K562 (cell line): Measurements from ENCODE around the gene B4GALT1. TPM values are rescaled to one million over a fixed set of nuclear protein-coding genes. Genes with fewer than 3 reads are reported as not detected.

Experiments used
- CREB3L1 ChIP-seq: fragments of 450-650 bp; IDR thresholded peaks from 2 replicates; pipeline ENCODE4 v1.6.1; 2014; ENCODE audit warnings: low read depth, mild to moderate bottlenecking, moderate library complexity, borderline replicate concordance
- DIDO1 ChIP-seq: fragments of 450-650 bp; IDR thresholded peaks from 2 replicates; pipeline ENCODE4 v1.6.1; 2016; ENCODE audit warnings: low read depth, missing biosample characterization, missing genetic modification characterization
- GABPB2 ChIP-seq: fragments of 250-450 bp; sonication (Bioruptor Pico); conservative IDR thresholded peaks from 2 replicates; pipeline ENCODE4 v1.5.1; 2021; ENCODE audit warnings: mild to moderate bottlenecking
- HNRNPUL1 ChIP-seq: fragments of 200-400 bp; formaldehyde crosslinking; IDR thresholded peaks from 2 replicates; pipeline ENCODE4 v1.6.1; 2017; ENCODE audit warnings: low read length
- PHB2 ChIP-seq: fragments of 450-650 bp; IDR thresholded peaks from 2 replicates; pipeline ENCODE4 v1.6.1; 2017; ENCODE audit warnings: low read depth
- SRF ChIP-seq, 2 experiments: fragments of 250-450, 450-650 bp in 1 of 2; sonication (Bioruptor Pico) in 1 of 2; sonication (generic) in 1 of 2; formaldehyde crosslinking; IDR thresholded peaks; 2 replicates each; pipeline versions ENCODE4 v1.5.0 to v1.5.1; 2020 to 2022; ENCODE audit warnings: mild to moderate bottlenecking in 1 of 2, missing genetic modification reagents in 1 of 2
- XRCC5 ChIP-seq: fragments of 200-400 bp; formaldehyde crosslinking; IDR thresholded peaks from 2 replicates; pipeline ENCODE4 v1.6.1; 2017; ENCODE audit warnings: low read depth, mild to moderate bottlenecking, low read length
- ZNF41 ChIP-seq: fragments of 250-450 bp; sonication (Bioruptor Pico); conservative IDR thresholded peaks from 2 replicates; pipeline ENCODE4 v1.4.0; 2020; ENCODE audit warnings: mild to moderate bottlenecking
- polyA plus RNA-seq, 8 experiments: library from polyadenylated mRNA; depleted of rRNA in 4 of 8; stranded (reverse) in 5 of 8; unstranded in 3 of 8; fragments of >200 nt; fragmentation: Nextera tagmentation in 2 of 8; fragmentation: Illumina TruSeq in 1 of 8; extraction: Ambion mirVana in 2 of 8; extraction: Trizol in 1 of 8; gene quantifications; 2 replicates each; pipeline versions ENCODE4 v1.2.1 to v1.2.3, GENCODE V29; 2011 to 2014; ENCODE audit warnings: inconsistent platforms in 1 of 8, missing spikeins in 1 of 8
- total RNA-seq, 7 experiments: library from RNA; depleted of rRNA in 6 of 7; stranded (reverse); fragments of >200 nt in 6 of 7; fragmentation: Illumina TruSeq in 2 of 7; extraction: Trizol in 2 of 7; gene quantifications; 2 replicates each; pipeline versions ENCODE4 v1.2.1 to v1.2.3, GENCODE V29; 2011 to 2021; ENCODE audit warnings: low replicate concordance in 1 of 7
- TF ChIP-seq, protein P1 (sequence below), 2 experiments: fragments of 450-650 bp; IDR thresholded peaks; 2 replicates each; pipeline ENCODE4 v1.6.1; 2016; ENCODE audit warnings: mild to moderate bottlenecking in 2 of 2, borderline replicate concordance in 1 of 2, low read depth in 1 of 2, moderate library complexity in 1 of 2
- TF ChIP-seq, protein P2 (sequence below): fragments of 250-450 bp; sonication (Bioruptor Pico); IDR thresholded peaks from 2 replicates; pipeline ENCODE4 v1.5.0; 2021; ENCODE audit warnings: mild to moderate bottlenecking, moderate library complexity
- TF ChIP-seq, protein P3 (sequence below): IDR thresholded peaks from 2 replicates; pipeline ENCODE4 v1.6.1; 2014; ENCODE audit warnings: antibody characterized with exemption

B4GALT1 gene
- total and polyA plus RNA-seq, 9 of the 15 experiments (the other 6 are each of a cell fraction or from before 2014, with no cell fraction given) = 4.1 to 26.8 (median 7.1) TPM

DNA sequence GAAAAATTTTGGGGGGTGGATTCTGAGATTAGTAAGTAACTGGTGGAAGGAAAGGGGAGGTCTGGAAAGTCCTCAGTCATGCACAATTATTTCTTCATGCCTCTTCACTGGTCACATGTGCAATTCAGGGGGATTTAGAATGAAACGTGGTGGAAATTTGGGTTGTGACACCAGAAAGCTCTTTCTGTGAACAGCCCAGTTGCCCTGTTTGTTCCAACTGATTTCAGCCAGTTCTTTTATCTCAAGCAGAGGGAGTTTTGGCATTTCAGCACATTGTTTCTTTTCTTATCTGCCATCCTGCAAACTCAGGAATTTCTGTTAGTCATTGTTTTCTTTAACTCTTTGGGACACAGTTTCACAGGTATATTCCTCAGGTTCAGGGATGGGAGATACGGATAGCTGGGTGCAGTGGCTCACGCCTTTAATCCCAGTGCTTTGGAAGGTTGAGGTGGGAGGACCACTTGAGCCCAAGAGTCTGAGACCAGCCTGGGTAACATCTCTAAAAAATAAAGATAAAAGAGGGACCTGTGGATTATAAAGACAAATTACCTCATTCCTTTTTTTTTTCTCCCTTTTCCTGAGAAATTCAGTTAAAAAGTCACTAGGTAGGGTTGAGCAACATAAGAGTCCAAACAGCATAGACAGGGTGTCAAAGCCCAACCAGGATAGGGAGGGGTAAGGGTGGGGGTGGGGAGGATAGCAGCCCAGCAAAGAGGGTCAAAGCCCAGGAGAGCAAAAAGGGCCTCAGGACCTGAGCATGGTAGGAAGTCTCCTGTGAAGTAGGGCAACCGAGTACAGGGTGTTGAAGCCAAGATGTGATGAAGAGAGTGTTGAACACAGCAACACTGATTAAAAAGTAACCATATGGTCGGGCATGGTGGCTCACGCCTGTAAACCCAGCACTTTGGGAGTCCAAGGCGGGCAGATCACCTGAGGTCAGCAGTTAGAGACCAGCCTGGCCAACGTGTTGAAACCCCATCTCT is 5.4 kb upstream of the B4GALT1 start (continued):
- TF ChIP-seq, protein P1, sequence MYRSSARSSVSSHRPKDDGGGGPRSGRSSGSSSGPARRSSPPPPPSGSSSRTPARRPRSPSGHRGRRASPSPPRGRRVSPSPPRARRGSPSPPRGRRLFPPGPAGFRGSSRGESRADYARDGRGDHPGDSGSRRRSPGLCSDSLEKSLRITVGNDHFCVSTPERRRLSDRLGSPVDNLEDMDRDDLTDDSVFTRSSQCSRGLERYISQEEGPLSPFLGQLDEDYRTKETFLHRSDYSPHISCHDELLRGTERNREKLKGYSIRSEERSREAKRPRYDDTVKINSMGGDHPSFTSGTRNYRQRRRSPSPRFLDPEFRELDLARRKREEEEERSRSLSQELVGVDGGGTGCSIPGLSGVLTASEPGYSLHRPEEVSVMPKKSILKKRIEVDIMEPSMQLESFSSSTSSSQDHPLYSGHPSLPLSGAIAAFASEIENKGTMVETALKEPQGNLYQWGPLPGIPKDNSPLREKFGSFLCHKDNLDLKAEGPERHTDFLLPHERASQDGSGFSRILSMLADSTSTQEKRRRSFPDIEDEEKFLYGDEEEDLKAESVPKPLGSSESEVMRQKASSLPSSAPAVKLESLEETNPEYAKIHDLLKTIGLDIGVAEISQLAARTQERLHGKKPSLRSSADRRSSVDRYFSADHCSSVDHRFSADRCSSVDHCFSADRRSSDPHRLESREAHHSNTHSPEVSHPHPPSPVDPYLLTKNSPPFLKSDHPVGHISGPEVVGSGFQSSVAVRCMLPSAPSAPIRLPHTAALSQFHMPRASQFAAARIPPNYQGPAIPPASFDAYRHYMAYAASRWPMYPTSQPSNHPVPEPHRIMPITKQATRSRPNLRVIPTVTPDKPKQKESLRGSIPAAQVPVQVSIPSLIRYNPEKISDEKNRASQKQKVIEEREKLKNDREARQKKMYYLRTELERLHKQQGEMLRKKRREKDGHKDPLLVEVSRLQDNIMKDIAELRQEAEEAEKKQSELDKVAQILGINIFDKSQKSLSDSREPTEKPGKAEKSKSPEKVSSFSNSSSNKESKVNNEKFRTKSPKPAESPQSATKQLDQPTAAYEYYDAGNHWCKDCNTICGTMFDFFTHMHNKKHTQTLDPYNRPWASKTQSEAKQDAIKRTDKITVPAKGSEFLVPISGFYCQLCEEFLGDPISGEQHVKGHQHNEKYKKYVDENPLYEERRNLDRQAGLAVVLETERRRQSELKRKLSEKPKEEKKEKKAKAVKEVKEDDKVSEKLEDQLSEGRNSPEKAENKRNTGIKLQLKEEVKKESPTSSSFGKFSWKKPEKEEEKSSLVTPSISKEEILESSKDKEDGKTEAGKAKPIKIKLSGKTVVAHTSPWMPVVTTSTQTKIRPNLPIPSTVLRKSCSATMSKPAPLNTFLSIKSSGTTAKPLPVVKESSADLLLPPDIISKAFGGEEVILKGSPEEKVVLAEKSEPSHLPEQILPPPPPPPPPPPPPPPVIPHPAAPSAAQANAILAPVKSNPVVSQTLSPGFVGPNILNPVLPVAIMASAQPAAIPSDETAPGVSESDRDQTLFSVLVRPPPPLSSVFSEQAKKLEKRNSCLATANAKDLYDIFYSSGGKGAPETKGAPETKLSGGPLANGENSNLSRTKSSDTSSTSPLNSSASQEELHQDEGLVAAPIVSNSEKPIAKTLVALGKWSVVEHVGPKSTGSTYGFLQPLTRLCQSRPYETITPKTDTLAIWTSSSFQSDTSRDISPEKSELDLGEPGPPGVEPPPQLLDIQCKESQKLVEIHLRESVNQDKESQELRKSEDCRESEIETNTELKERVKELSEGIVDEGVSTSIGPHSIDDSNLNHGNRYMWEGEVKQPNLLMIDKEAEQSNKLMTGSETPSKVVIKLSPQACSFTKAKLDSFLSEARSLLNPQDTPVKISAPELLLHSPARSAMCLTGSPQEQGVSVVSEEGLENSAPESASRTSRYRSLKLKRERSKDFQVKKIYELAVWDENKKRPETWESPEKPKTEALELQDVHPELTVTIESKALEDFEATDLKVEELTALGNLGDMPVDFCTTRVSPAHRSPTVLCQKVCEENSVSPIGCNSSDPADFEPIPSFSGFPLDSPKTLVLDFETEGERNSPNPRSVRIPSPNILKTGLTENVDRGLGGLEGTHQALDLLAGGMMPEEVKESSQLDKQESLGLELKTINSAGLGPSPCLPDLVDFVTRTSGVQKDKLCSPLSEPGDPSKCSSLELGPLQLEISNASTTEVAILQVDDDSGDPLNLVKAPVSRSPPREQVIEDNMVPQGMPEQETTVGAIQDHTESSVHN (IDR thresholded peaks at IDR 0.05; ENCODE audit: borderline replicate concordance in 1 of 2, low read depth in 1 of 2) = no peak
- TF ChIP-seq SRF (CRISPR knock-in tag; IDR thresholded peaks at IDR 0.05) = no peak
- no peak for TF ChIP-seq GABPB2 (CRISPR knock-in tag)
- no peak for TF ChIP-seq PHB2
- no peak for TF ChIP-seq HNRNPUL1
- TF ChIP-seq, protein P2, sequence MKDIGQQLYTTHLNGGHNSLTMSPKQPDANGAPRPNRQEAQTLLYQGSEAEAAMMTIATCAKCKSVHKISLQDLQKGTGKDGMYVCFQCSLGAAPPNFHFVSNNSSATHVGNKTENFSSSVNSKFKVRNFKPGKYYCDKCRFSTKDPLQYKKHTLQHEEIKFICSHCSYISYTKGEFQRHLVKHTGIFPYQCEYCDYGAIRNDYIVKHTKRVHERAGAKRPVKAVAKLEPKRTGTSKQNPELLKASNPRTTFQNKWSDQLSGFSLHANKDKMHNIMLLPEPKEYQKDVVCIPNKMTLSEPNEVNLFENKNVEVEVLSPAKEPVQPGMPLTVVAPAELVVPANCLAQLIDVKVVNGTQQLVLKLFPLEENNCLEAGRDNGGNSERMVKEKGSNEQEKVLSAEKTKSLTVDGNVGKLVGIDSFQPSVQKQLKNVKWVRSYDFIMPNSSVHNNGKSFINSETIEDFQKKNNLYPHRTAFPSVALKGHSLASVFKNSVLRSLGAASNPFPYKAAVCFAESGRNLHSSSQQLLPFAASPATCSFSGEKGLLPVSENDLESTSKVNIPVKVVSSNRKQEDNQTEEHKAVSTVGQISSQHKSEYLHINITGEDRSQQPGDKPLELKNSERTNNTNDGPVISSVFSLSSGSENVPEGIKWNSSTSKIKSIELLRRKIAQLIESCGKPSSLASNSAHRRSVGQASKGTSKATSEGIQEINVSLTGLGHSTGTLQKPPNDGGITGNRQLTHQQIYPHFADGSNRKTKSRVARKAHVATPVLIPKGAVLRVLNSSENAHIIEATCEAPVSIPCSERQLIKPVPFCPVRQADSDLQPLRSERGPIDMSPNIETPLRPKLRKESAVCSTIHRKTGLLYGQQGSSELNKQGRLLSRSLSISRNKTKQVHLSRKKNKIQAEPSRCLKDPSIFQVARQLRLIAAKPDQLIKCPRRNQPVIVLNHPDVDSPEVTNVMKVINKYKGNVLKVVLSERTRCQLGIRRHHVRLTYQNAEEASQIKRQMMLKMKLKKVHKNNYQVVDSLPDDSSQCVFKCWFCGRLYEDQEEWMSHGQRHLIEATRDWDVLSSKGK (CRISPR knock-in tag) = no peak
- no peak for TF ChIP-seq XRCC5
- TF ChIP-seq CREB3L1 = no peak
- no peak for TF ChIP-seq DIDO1 (tag)
- TF ChIP-seq, protein P3, sequence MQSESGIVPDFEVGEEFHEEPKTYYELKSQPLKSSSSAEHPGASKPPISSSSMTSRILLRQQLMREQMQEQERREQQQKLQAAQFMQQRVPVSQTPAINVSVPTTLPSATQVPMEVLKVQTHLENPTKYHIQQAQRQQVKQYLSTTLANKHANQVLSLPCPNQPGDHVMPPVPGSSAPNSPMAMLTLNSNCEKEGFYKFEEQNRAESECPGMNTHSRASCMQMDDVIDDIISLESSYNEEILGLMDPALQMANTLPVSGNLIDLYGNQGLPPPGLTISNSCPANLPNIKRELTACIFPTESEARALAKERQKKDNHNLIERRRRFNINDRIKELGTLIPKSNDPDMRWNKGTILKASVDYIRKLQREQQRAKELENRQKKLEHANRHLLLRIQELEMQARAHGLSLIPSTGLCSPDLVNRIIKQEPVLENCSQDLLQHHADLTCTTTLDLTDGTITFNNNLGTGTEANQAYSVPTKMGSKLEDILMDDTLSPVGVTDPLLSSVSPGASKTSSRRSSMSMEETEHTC = no peak
- TF ChIP-seq ZNF41 = no peak
